CD4-positive, alpha-beta T cell (primary cell): ENCODE measurements around the gene RIPK3. TPM values are rescaled to one million over a fixed set of nuclear protein-coding genes. Genes with fewer than 3 reads are reported as not detected.

ENCODE experiments used
- ATAC-seq: fragments of 200-7000 bp; cut with Tn5 transposase; one replicate; pipeline ENCODE4 v1.10.0; 2022; ENCODE audit warnings: mild to moderate bottlenecking; ENCODE audit not compliant: poor library complexity
- CTCF ChIA-PET: fragments of 350-600 bp; sonication (Branson Sonifier 250); formaldehyde crosslinking; loops from one replicate; lab custom pipeline; 2021; ENCODE audit warnings: antibody characterized with exemption, inconsistent platforms; lab: Charles Lee
- POLR2A ChIA-PET: fragments of 350-600 bp; sonication (Branson Sonifier 250); formaldehyde crosslinking; loops from one replicate; lab custom pipeline; 2021; ENCODE audit warnings: antibody characterized with exemption, inconsistent platforms; lab: Charles Lee
- DNase-seq, 14 experiments: peaks; one replicate each; pipeline ENCODE4 v3.0.0-alpha.2; 2013 to 2020; ENCODE audit warnings: mixed read lengths in 2 of 14
- H3K27ac ChIP-seq, 2 donors: one replicate each; pipeline versions ENCODE4 v1.5.1 to v1.7.0; 2013; ENCODE audit warnings: low read length in 2 of 2, low read depth in 1 of 2, mild to moderate bottlenecking in 1 of 2
- H3K27me3 ChIP-seq, 2 experiments: 1 replicate in 1 of 2; 2 replicates in 1 of 2; pipeline versions ENCODE4 v1.6.1 to v1.7.0; 2013; ENCODE audit warnings: low read length in 2 of 2, control low read depth in 1 of 2, mild to moderate bottlenecking in 1 of 2, moderate library complexity in 1 of 2; ENCODE audit not compliant: insufficient read depth in 2 of 2, control insufficient read depth in 1 of 2
- H3K36me3 ChIP-seq: one replicate; pipeline ENCODE4 v1.6.1; 2013; ENCODE audit warnings: low read length, control low read depth; ENCODE audit not compliant: insufficient read depth
- H3K4me1 ChIP-seq: one replicate; pipeline ENCODE4 v1.6.1; 2013; ENCODE audit warnings: low read length, control low read depth; ENCODE audit not compliant: insufficient read depth
- H3K4me3 ChIP-seq: one replicate; pipeline ENCODE4 v1.5.1; 2013; ENCODE audit warnings: mild to moderate bottlenecking, low read length, moderate library complexity
- H3K9me3 ChIP-seq, 2 experiments: 1 replicate in 1 of 2; 2 replicates in 1 of 2; pipeline versions ENCODE4 v1.6.1 to v1.7.0; 2013; ENCODE audit warnings: low read length in 2 of 2, mild to moderate bottlenecking in 2 of 2, control low read depth in 1 of 2, moderate library complexity in 1 of 2; ENCODE audit not compliant: control insufficient read depth in 1 of 2, insufficient read depth in 1 of 2
- H3K27ac Mint-ChIP-seq: one replicate; pipeline ENCODE4 v1.8.0; 2020; ENCODE audit warnings: mixed read lengths
- H3K27me3 Mint-ChIP-seq: one replicate; pipeline ENCODE4 v1.8.0; 2021; ENCODE audit warnings: mixed read lengths
- H3K36me3 Mint-ChIP-seq: one replicate; pipeline ENCODE4 v1.8.0; 2021; ENCODE audit warnings: low read depth, mixed read lengths
- H3K4me1 Mint-ChIP-seq: one replicate; pipeline ENCODE4 v1.8.0; 2021; ENCODE audit warnings: low read depth, mixed read lengths
- H3K4me3 Mint-ChIP-seq: one replicate; pipeline ENCODE4 v1.8.0; 2020; ENCODE audit warnings: mild to moderate bottlenecking, mixed read lengths
- H3K9me3 Mint-ChIP-seq: one replicate; pipeline ENCODE4 v1.8.0; 2020; ENCODE audit warnings: mixed read lengths
- CTCF ChIP-seq: fragments of 200-600 bp; IDR thresholded peaks from one replicate; pipeline ENCODE4 v1.8.0; 2022; ENCODE audit warnings: antibody characterized with exemption, mild to moderate bottlenecking
- intact Hi-C, 2 experiments: fragments of 100-400 bp; cut with DNase I in 1 of 2; cut with micrococcal nuclease in 1 of 2; formaldehyde crosslinking; loops; one replicate each; pipeline versions ENCODE4 v1.15.1 to v1.9.0; 2023 to 2025; cut with DNase I, micrococcal nuclease
- total RNA-seq, 174 experiments: library from RNA in 2 of 174; stranded (reverse) in 2 of 174; gene quantifications; one replicate each; pipeline ENCODE4 v1.2.3 and lab custom pipeline; 2021 to 2026

RIPK3 gene
- total RNA-seq, 2 experiments from 2014 or later: 18.1 to 18.9 TPM

- POLR2A ChIA-PET: no interaction called here
- Histone ChIP-seq H3K36me3 (no peaks in the 10 kb centered on the region), H3K4me3 (no peak overlapping the region), H3K4me1 (peaks cover 35% of the 10 kb centered on the region), H3K27me3 (peaks cover 36 to 51% of the 10 kb centered on the region in 2 experiments), H3K9me3 (peaks cover 0 to 22% of the 10 kb centered on the region in 2 experiments), H3K27ac (no peak overlapping the region)
- Mint-ChIP-seq H3K4me3 (no peak overlapping the region), H3K27ac (no peak overlapping the region), H3K36me3 (no peaks in the 10 kb centered on the region), H3K9me3 (no peaks in the 10 kb centered on the region), H3K27me3 (peaks cover 44% of the 10 kb centered on the region), H3K4me1 (peaks cover 24% of the 10 kb centered on the region)
- no peak for TF ChIP-seq CTCF
- intact Hi-C loops: no loop called here
- ATAC-seq: no peak
- no peak for DNase-seq
- CTCF ChIA-PET: interaction anchor here (0.6 kb wide), 1 partner anchor 73 kb away, joined by 3 read pairs; no protein-coding TSS in a partner anchor
Measured at GRCh38 chr14:24370748-24371147, 31.0 kb upstream of the RIPK3 start.

- intact Hi-C loops: no loop called here
- H3K27ac ChIP-seq: no peak overlapping the region
- H3K27me3 ChIP-seq: peaks cover 43 to 57% of the 10 kb centered on the region in 2 experiments
- CTCF ChIA-PET: no interaction called here
- Mint-ChIP-seq H3K36me3 (no peaks in the 10 kb centered on the region), H3K4me3 (no peak overlapping the region), H3K9me3 (no peaks in the 10 kb centered on the region), H3K27me3 (peaks cover 50% of the 10 kb centered on the region), H3K4me1 (peaks cover 30% of the 10 kb centered on the region), H3K27ac (no peak overlapping the region)
- no peak for TF ChIP-seq CTCF
- peaks cover 0 to 22% of the 10 kb centered on the region in 2 experiments for H3K9me3 ChIP-seq
- DNase-seq: no peak
- POLR2A ChIA-PET: no interaction called here
- H3K4me3 ChIP-seq: no peak overlapping the region
- no peak for ATAC-seq
- H3K4me1 ChIP-seq: peaks cover 39% of the 10 kb centered on the region
- H3K36me3 ChIP-seq: no peaks in the 10 kb centered on the region
Measured at GRCh38 chr14:24369907-24370687, 30.3 kb upstream of the RIPK3 start.

GRCh38 chr14:24369463-24369862 lies 29.7 kb upstream of the RIPK3 start:
- no peak for TF ChIP-seq CTCF
- ATAC-seq: no peak
- Mint-ChIP-seq H3K27ac (no peak overlapping the region), H3K27me3 (peaks cover 54% of the 10 kb centered on the region), H3K4me3 (peak overlapping the region; percentile 71), H3K36me3 (no peaks in the 10 kb centered on the region), H3K9me3 (no peaks in the 10 kb centered on the region), H3K4me1 (peaks cover 30% of the 10 kb centered on the region)
- H3K27me3 ChIP-seq: peaks cover 47 to 60% of the 10 kb centered on the region in 2 experiments
- no peak overlapping the region for H3K27ac ChIP-seq
- ChIA-PET CTCF (no interaction called here), POLR2A (no interaction called here)
- no peaks in the 10 kb centered on the region for H3K36me3 ChIP-seq
- H3K4me1 ChIP-seq: peaks cover 39% of the 10 kb centered on the region
- peaks cover 0 to 22% of the 10 kb centered on the region in 2 experiments for H3K9me3 ChIP-seq
- no peak for DNase-seq
- no peak overlapping the region for H3K4me3 ChIP-seq
- intact Hi-C loops: no loop called here
